CD4-positive, alpha-beta T cell (primary cell): ENCODE data around the gene USP6NL. TPM values are rescaled to one million over a fixed set of nuclear protein-coding genes. Genes with fewer than 3 reads are reported as not detected.

ENCODE experiments used
- ATAC-seq: fragments of 200-7000 bp; cut with Tn5 transposase; one replicate; pipeline ENCODE4 v1.10.0; 2022; ENCODE audit warnings: mild to moderate bottlenecking; ENCODE audit not compliant: poor library complexity
- CTCF ChIA-PET: fragments of 350-600 bp; sonication (Branson Sonifier 250); formaldehyde crosslinking; loops from one replicate; lab custom pipeline; 2021; ENCODE audit warnings: antibody characterized with exemption, inconsistent platforms; lab: Charles Lee
- POLR2A ChIA-PET: fragments of 350-600 bp; sonication (Branson Sonifier 250); formaldehyde crosslinking; loops from one replicate; lab custom pipeline; 2021; ENCODE audit warnings: antibody characterized with exemption, inconsistent platforms; lab: Charles Lee
- DNase-seq, 14 experiments: peaks; one replicate each; pipeline ENCODE4 v3.0.0-alpha.2; 2013 to 2020; ENCODE audit warnings: mixed read lengths in 2 of 14
- H3K27ac ChIP-seq, 2 donors: one replicate each; pipeline versions ENCODE4 v1.5.1 to v1.7.0; 2013; ENCODE audit warnings: low read length in 2 of 2, low read depth in 1 of 2, mild to moderate bottlenecking in 1 of 2
- H3K27me3 ChIP-seq, 2 experiments: 1 replicate in 1 of 2; 2 replicates in 1 of 2; pipeline versions ENCODE4 v1.6.1 to v1.7.0; 2013; ENCODE audit warnings: low read length in 2 of 2, control low read depth in 1 of 2, mild to moderate bottlenecking in 1 of 2, moderate library complexity in 1 of 2; ENCODE audit not compliant: insufficient read depth in 2 of 2, control insufficient read depth in 1 of 2
- H3K36me3 ChIP-seq: one replicate; pipeline ENCODE4 v1.6.1; 2013; ENCODE audit warnings: low read length, control low read depth; ENCODE audit not compliant: insufficient read depth
- H3K4me1 ChIP-seq: one replicate; pipeline ENCODE4 v1.6.1; 2013; ENCODE audit warnings: low read length, control low read depth; ENCODE audit not compliant: insufficient read depth
- H3K4me3 ChIP-seq: one replicate; pipeline ENCODE4 v1.5.1; 2013; ENCODE audit warnings: mild to moderate bottlenecking, low read length, moderate library complexity
- H3K9me3 ChIP-seq, 2 experiments: 1 replicate in 1 of 2; 2 replicates in 1 of 2; pipeline versions ENCODE4 v1.6.1 to v1.7.0; 2013; ENCODE audit warnings: low read length in 2 of 2, mild to moderate bottlenecking in 2 of 2, control low read depth in 1 of 2, moderate library complexity in 1 of 2; ENCODE audit not compliant: control insufficient read depth in 1 of 2, insufficient read depth in 1 of 2
- H3K27ac Mint-ChIP-seq: one replicate; pipeline ENCODE4 v1.8.0; 2020; ENCODE audit warnings: mixed read lengths
- H3K27me3 Mint-ChIP-seq: one replicate; pipeline ENCODE4 v1.8.0; 2021; ENCODE audit warnings: mixed read lengths
- H3K36me3 Mint-ChIP-seq: one replicate; pipeline ENCODE4 v1.8.0; 2021; ENCODE audit warnings: low read depth, mixed read lengths
- H3K4me1 Mint-ChIP-seq: one replicate; pipeline ENCODE4 v1.8.0; 2021; ENCODE audit warnings: low read depth, mixed read lengths
- H3K4me3 Mint-ChIP-seq: one replicate; pipeline ENCODE4 v1.8.0; 2020; ENCODE audit warnings: mild to moderate bottlenecking, mixed read lengths
- H3K9me3 Mint-ChIP-seq: one replicate; pipeline ENCODE4 v1.8.0; 2020; ENCODE audit warnings: mixed read lengths
- CTCF ChIP-seq: fragments of 200-600 bp; IDR thresholded peaks from one replicate; pipeline ENCODE4 v1.8.0; 2022; ENCODE audit warnings: antibody characterized with exemption, mild to moderate bottlenecking
- intact Hi-C, 2 experiments: fragments of 100-400 bp; cut with DNase I in 1 of 2; cut with micrococcal nuclease in 1 of 2; formaldehyde crosslinking; loops; one replicate each; pipeline versions ENCODE4 v1.15.1 to v1.9.0; 2023 to 2025; cut with DNase I, micrococcal nuclease
- total RNA-seq, 174 experiments: library from RNA in 2 of 174; stranded (reverse) in 2 of 174; gene quantifications; one replicate each; pipeline ENCODE4 v1.2.3 and lab custom pipeline; 2021 to 2026

The USP6NL gene
- total RNA-seq, 2 experiments from 2014 or later = 5.2 to 5.6 TPM

DNA sequence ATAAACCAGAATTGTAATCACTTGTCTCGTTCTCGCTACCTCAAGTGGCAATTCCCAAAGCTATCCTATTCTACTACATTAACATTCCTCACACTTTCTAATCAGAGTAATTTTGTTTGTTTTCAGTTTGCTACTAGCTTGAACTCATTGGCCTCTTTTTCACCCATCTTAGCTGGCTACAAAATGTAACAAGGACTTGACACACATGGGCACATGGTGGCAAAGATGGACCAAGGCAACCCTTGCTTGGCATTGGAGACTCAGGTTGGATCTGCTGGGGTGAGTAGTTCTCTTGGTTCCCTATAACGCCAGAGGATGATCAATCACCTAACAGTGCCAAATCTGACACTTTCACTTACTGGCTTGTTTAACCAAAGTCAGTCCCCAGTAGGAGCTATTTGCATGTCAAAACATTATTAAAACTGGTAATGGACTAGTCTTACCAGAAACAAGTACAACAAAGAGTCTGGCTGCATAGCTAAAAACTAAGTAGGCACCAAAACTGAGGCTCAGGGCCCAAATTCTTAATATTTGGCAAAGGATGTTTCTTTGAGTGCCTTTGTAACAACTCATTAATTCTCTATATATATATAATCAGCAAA, 1.9 kb downstream of the USP6NL start:
- Histone ChIP-seq H3K9me3 (no peaks in the 10 kb centered on the region), H3K4me1 (peaks cover 14% of the 10 kb centered on the region), H3K27me3 (no peaks in the 10 kb centered on the region), H3K36me3 (no peaks in the 10 kb centered on the region), H3K27ac (no peak overlapping the region), H3K4me3 (no peak overlapping the region)
- ATAC-seq (no peak), DNase-seq (no peak)
- H3K4me3 Mint-ChIP-seq = peak overlapping the region; percentile 72
- peak overlapping the region; percentile 18 for H3K27ac Mint-ChIP-seq
- peaks cover 65% of the 10 kb centered on the region for H3K4me1 Mint-ChIP-seq
- intact Hi-C loops = loop anchor here (5.0 to 10.0 kb wide), 3 partner anchors 73 to 133 kb away; partner anchors contain the start of gene ECHDC3 (in 1 of the 2)
- no peaks in the 10 kb centered on the region for H3K27me3 Mint-ChIP-seq
- ChIA-PET CTCF (interaction anchor here (1.4 kb wide), 1 partner anchor 23 kb away, joined by 3 read pairs; no protein-coding TSS in a partner anchor), POLR2A (interaction anchor here (0.8 kb wide), 1 partner anchor 433 kb away, joined by 3 read pairs; the partner anchor contains the start of gene UPF2)
- no peak for TF ChIP-seq CTCF
- H3K36me3 Mint-ChIP-seq = peaks cover 8% of the 10 kb centered on the region
- H3K9me3 Mint-ChIP-seq = no peaks in the 10 kb centered on the region

DNA sequence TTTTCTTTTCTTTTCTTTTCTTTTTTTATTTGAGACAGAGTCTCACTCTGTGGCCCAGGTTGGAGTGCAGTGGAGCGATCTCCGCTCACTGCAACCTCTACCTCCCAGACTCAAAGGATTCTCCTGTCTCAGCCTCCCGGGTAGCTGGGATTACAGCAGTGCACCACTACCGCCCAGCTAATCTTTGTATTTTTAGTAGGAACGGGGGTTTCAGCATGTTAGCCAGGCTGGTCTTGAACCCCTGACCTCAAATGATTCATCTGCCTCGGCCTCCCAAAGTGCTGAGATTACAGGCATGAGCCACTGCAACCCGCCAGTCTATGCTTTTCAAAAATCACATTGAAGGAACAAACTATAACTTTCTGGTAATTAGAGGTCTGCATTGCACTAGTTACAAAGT, 2.4 kb downstream of the USP6NL start:
- Mint-ChIP-seq H3K27me3 (no peaks in the 10 kb centered on the region), H3K9me3 (no peaks in the 10 kb centered on the region), H3K4me1 (peaks cover 64% of the 10 kb centered on the region), H3K4me3 (no peak overlapping the region), H3K27ac (no peak overlapping the region), H3K36me3 (peaks cover 8% of the 10 kb centered on the region)
- H3K27ac ChIP-seq = no peak overlapping the region
- H3K27me3 ChIP-seq = no peaks in the 10 kb centered on the region
- intact Hi-C loops = no loop called here
- no peaks in the 10 kb centered on the region for H3K9me3 ChIP-seq
- no peak for TF ChIP-seq CTCF
- DNase-seq = no peak
- no peak overlapping the region for H3K4me3 ChIP-seq
- peaks cover 14% of the 10 kb centered on the region for H3K4me1 ChIP-seq
- no peak for ATAC-seq
- ChIA-PET POLR2A (interaction anchor here (1.6 kb wide), 1 partner anchor 76 kb away, joined by 8 read pairs; no protein-coding TSS in a partner anchor), CTCF (interaction anchor here (1.0 kb wide), 1 partner anchor 94 kb away, joined by 3 read pairs; no protein-coding TSS in a partner anchor)
- no peaks in the 10 kb centered on the region for H3K36me3 ChIP-seq

- no peaks in the 10 kb centered on the region for H3K27me3 Mint-ChIP-seq
- peak overlapping the region; percentile 49 for H3K4me3 Mint-ChIP-seq
- H3K36me3 Mint-ChIP-seq = peaks cover 8% of the 10 kb centered on the region
- H3K9me3 ChIP-seq = no peaks in the 10 kb centered on the region
- H3K27me3 ChIP-seq = no peaks in the 10 kb centered on the region
- DNase-seq = no peak
- no peaks in the 10 kb centered on the region for H3K9me3 Mint-ChIP-seq
- ChIA-PET CTCF (interaction anchor here (1.0 kb wide), 1 partner anchor 93 kb away, joined by 3 read pairs; no protein-coding TSS in a partner anchor), POLR2A (interaction anchor here (1.6 kb wide), 1 partner anchor 77 kb away, joined by 8 read pairs; no protein-coding TSS in a partner anchor)
- peaks cover 14% of the 10 kb centered on the region for H3K4me1 ChIP-seq
- H3K36me3 ChIP-seq = no peaks in the 10 kb centered on the region
- no peak for ATAC-seq
- no peak overlapping the region for H3K27ac Mint-ChIP-seq
- H3K4me3 ChIP-seq = no peak overlapping the region
- no peak for TF ChIP-seq CTCF
- intact Hi-C loops = no loop called here
- peaks cover 67% of the 10 kb centered on the region for H3K4me1 Mint-ChIP-seq
- no peak overlapping the region for H3K27ac ChIP-seq
Measured at GRCh38 chr10:11608159-11609013, 3.1 kb downstream of the USP6NL start.
